Heart left ventricle (tissue), 16 donors: ENCODE results near the gene MED4. TPM values are rescaled to one million over a fixed set of nuclear protein-coding genes. Genes with fewer than 3 reads are reported as not detected.

Source experiments
- ATAC-seq, 4 donors: fragments of 200-7000 bp; cut with Tn5 transposase; one replicate each; pipeline ENCODE4 v1.9.1; 2020 to 2022; ENCODE audit warnings: moderate library complexity in 4 of 4, mild to moderate bottlenecking in 3 of 4, moderate number of reproducible peaks in 1 of 4
- DNase-seq, 5 donors: peaks; one replicate each; pipeline ENCODE4 v3.0.0-alpha.2; 2020
- H3K27ac ChIP-seq, 12 donors: fragments of 200-600 bp; sonication (generic) in 4 of 12; one replicate each; pipeline versions ENCODE4 v1.5.0 to v1.8.0; 2016 to 2022; ENCODE audit warnings: mild to moderate bottlenecking in 2 of 12
- H3K27me3 ChIP-seq, 9 donors: fragments of 200-600 bp; sonication (generic) in 2 of 9; one replicate each; pipeline versions ENCODE4 v1.5.1 to v1.8.0; 2016 to 2022; ENCODE audit warnings: mild to moderate bottlenecking in 3 of 9
- H3K36me3 ChIP-seq, 9 donors: fragments of 200-600 bp; sonication (generic) in 2 of 9; one replicate each; pipeline versions ENCODE4 v1.5.0 to v1.8.0; 2018 to 2022; ENCODE audit warnings: mild to moderate bottlenecking in 2 of 9
- H3K4me1 ChIP-seq, 12 donors: fragments of 200-600 bp; sonication (generic) in 4 of 12; one replicate each; pipeline versions ENCODE4 v1.5.0 to v1.8.0; 2016 to 2022; ENCODE audit warnings: mild to moderate bottlenecking in 3 of 12
- H3K4me3 ChIP-seq, 12 donors: fragments of 200-600 bp; sonication (generic) in 4 of 12; one replicate each; pipeline versions ENCODE4 v1.5.0 to v1.8.0; 2017 to 2022; ENCODE audit warnings: mild to moderate bottlenecking in 9 of 12, moderate library complexity in 4 of 12
- H3K9me3 ChIP-seq, 12 donors: fragments of 200-600 bp; sonication (generic) in 4 of 12; one replicate each; pipeline versions ENCODE4 v1.5.0 to v1.8.0; 2016 to 2022; ENCODE audit warnings: mild to moderate bottlenecking in 1 of 12
- CTCF ChIP-seq, 12 donors: fragments of 200-600 bp; sonication (generic) in 4 of 12; IDR thresholded peaks; one replicate each; pipeline versions ENCODE4 v1.5.0 to v1.8.0; 2018 to 2022; ENCODE audit warnings: antibody characterized with exemption in 12 of 12, mild to moderate bottlenecking in 5 of 12
- POLR2A ChIP-seq, 2 donors: fragments of 450-650 bp; IDR thresholded peaks; one replicate each; pipeline ENCODE4 v1.6.1; 2017; ENCODE audit warnings: antibody characterized with exemption in 2 of 2, mild to moderate bottlenecking in 2 of 2, moderate library complexity in 2 of 2
- WGBS, 4 donors: extraction: QIAGEN DNeasy Blood & Tissue Kit in 2 of 4; methylation state at CpG; one replicate each; pipeline versions ENCODE4 v1.1.5 to v1.1.7; 2013 to 2018; 5-methylcytosine and 5-hydroxymethylcytosine counted together
- intact Hi-C, 10 donors: fragments of 100-400 bp; cut with DNase I; formaldehyde crosslinking; loops; one replicate each; pipeline versions ENCODE4 v1.11.1 to v1.14.2; 2022
- polyA plus RNA-seq, 2 donors: library from polyadenylated mRNA; stranded (reverse); fragments of 200-250 nt; gene quantifications; one replicate each; pipeline ENCODE4 v1.2.3, GENCODE V29; 2013
- total RNA-seq, 9 donors: library from RNA; depleted of rRNA in 2 of 9; stranded (reverse); fragments of >200 nt in 2 of 9; fragmentation: NEBNext Ultra II Directional in 3 of 9; extraction: Animal tissue kit (Norgen Biotek cat#: 25700) in 3 of 9; gene quantifications; one replicate each; pipeline versions ENCODE4 v1.1.0 to v1.2.4, GENCODE V29; 2016 to 2023
- donor health status: ischemic (EF 13 %, LVEDD 7.1; RV severe dilation, severe dysfunction).
- donor health status: healthy with polysubstance abuse.
- donor health status: DM: no; HTN: yes; CAD: no.
- donor health status: DM: no; HTN: no; CAD: no.
- donor health status: ischemic (EF 25% LVEDD 6.9; RV normal size, moderate dysfunction).
- donor health status: ischemic (EF 25% LVEDD 5.7; RV mildly dilated, moderate dysfunction).
- donor health status: healthy.
- donor health status: DM: yes; HTN: yes; CAD: no.
- donor health status: ischemic (EF 35%, LVEDD 5.7; RV mildly dilated, moderate dysfunction).
- donor health status: nonischemic (EF 11% LVEDD 7.7; RV severe dilation, severe dysfunction).
- donor health status: DM: yes; HTN: yes; CAD: no.
- donor health status: PGD.
- donor health status: ischemic (EF 29% LVEDD 5.4; RV normal size, mild dysfunction).
- donor health status: nonischemic (EF 23%, LVEDD 6.1; RV moderate dilation, normal function).

MED4 gene
- total and polyA plus RNA-seq, 11 donors: 24.9 to 50.6 (median 48.9) TPM

- no peak for DNase-seq
- intact Hi-C loops: no loop called here
- 93 to 98% (median 95%) methylated on average over 4 of the region's 4 CpGs for WGBS, 4 donors
- Histone ChIP-seq H3K4me1 (peaks cover 0 to 12% (median 0%) of the 10 kb centered on the region in 12 donors), H3K27ac (no peak overlapping the region), H3K9me3 (no peaks in the 10 kb centered on the region), H3K4me3 (no peak overlapping the region), H3K27me3 (no peaks in the 10 kb centered on the region), H3K36me3 (no peaks in the 10 kb centered on the region)
- TF ChIP-seq CTCF (IDR thresholded peaks at IDR 0.05): no peak
- no peak for TF ChIP-seq POLR2A (IDR thresholded peaks at IDR 0.05)
- ATAC-seq: no peak
Measured at GRCh38 chr13:48138270-48138669, 43.4 kb upstream of the MED4 start.

GRCh38 chr13:48132961-48133360 is 38.1 kb upstream of the MED4 start:
- H3K36me3 ChIP-seq: no peaks in the 10 kb centered on the region
- 79 to 89% (median 85%) methylated on average over 3 of the region's 3 CpGs for WGBS, 4 donors
- no peaks in the 10 kb centered on the region for H3K27me3 ChIP-seq
- H3K4me1 ChIP-seq: peaks cover 0 to 8% (median 0%) of the 10 kb centered on the region in 12 donors
- TF ChIP-seq CTCF (IDR thresholded peaks at IDR 0.05) (no peak), POLR2A (IDR thresholded peaks at IDR 0.05) (no peak)
- intact Hi-C loops: no loop called here
- H3K9me3 ChIP-seq: no peaks in the 10 kb centered on the region
- ATAC-seq (no peak), DNase-seq (no peak)
- H3K27ac ChIP-seq: no peak overlapping the region
- no peak overlapping the region for H3K4me3 ChIP-seq

- Histone ChIP-seq H3K9me3 (no peaks in the 10 kb centered on the region), H3K27me3 (no peaks in the 10 kb centered on the region), H3K4me3 (no peak overlapping the region), H3K27ac (no peak overlapping the region), H3K36me3 (no peaks in the 10 kb centered on the region), H3K4me1 (peaks cover 0 to 22% (median 12%) of the 10 kb centered on the region in 12 donors)
- no peak for DNase-seq
- ATAC-seq: no peak
- intact Hi-C loops: loop anchor here in 1 of 10 donors (2.0 kb wide), 1 partner anchor 101 kb away; the partner anchor contains the start of gene ITM2B
- WGBS, 4 donors: 19 to 27% (median 22%) methylated on average over 2 of the region's 2 CpGs
- no peak for TF ChIP-seq CTCF (IDR thresholded peaks at IDR 0.05)
- TF ChIP-seq POLR2A (IDR thresholded peaks at IDR 0.05): no peak
Measured at GRCh38 chr13:48131533-48131932, 36.6 kb upstream of the MED4 start.

- Histone ChIP-seq H3K27me3 (no peaks in the 10 kb centered on the region), H3K9me3 (no peaks in the 10 kb centered on the region), H3K4me1 (peaks cover 0 to 51% (median 40%) of the 10 kb centered on the region in 12 donors), H3K27ac (peak overlapping the region; percentile 75 to 96 (median 90)), H3K36me3 (no peaks in the 10 kb centered on the region), H3K4me3 (peak overlapping the region in 1 of 12 donors; percentile 6)
- TF ChIP-seq CTCF (IDR thresholded peaks at IDR 0.05) (peak; percentile 60 to 86 (median 75)), POLR2A (IDR thresholded peaks at IDR 0.05) (no peak)
- ATAC-seq: peak; percentile 56 to 82 (median 74)
- peak; percentile 53 to 78 (median 76) for DNase-seq
- 12 to 19% (median 14%) methylated on average over 5 of the region's 5 CpGs for WGBS, 4 donors
- intact Hi-C loops: loop anchor here (1.0 to 10.0 kb wide), 13 partner anchors 32 to 458 kb away; partner anchors contain the start of genes ITM2B (in 8 of the 10), RB1 (in 7 of the 10) and MED4 (in 1 of the 10)
Measured at GRCh38 chr13:48126944-48127830, 32.3 kb upstream of the MED4 start.
